Measurements from ENCODE around the gene AASS. TPM values are rescaled to one million over a fixed set of nuclear protein-coding genes. Genes with fewer than 3 reads are reported as not detected.
"Not testable (repeated sequence)": the region's sequence is repeated elsewhere in the genome, so short reads cannot be mapped to it uniquely, and the experiment has no call there.

The AASS gene
- total RNA-seq: 32.4 TPM

GRCh38 chr7:122143751-122144711 is at the start of gene AASS:
Gene AASS, minus strand, starts transcription at chr7:122144249. Its CDS starts 10,523 bp downstream, at chr7:122133726.
- H3K9ac ChIP-seq (ENCODE audit: low read depth in 1 of 3, low read length in 3 of 3): peak within 1 kb of the TSS; percentile 82 to 91 (median 83)
- peak within 1 kb of the TSS; percentile 82 to 89 (median 86) for H3K4me3 ChIP-seq (ENCODE audit: low read length in 3 of 3)
- H3K36me3 ChIP-seq (ENCODE audit: control insufficient read depth in 3 of 3, insufficient read depth in 3 of 3, low read length in 3 of 3): no peaks in the 10 kb centered on the region
- H3K9me3 ChIP-seq (ENCODE audit: control insufficient read depth in 3 of 3, low read length in 3 of 3): no peaks in the 10 kb centered on the region
- H3K4me1 ChIP-seq (ENCODE audit: control insufficient read depth in 3 of 3, insufficient read depth in 3 of 3, low read length in 3 of 3): peaks cover 8 to 18% (median 9%) of the 10 kb centered on the region in 3 donors
- H3K27me3 ChIP-seq (ENCODE audit: control insufficient read depth in 3 of 3, insufficient read depth in 3 of 3, low read length in 3 of 3): no peaks in the 10 kb centered on the region
- H3K27ac ChIP-seq (ENCODE audit: low read depth, low read length): peak within 1 kb of the TSS; percentile 96

GRCh38 chr7:122188785-122189184 is 44.7 kb upstream of the AASS start:
- H3K9me3 ChIP-seq (ENCODE audit: control insufficient read depth in 3 of 3, low read length in 3 of 3): no peaks in the 10 kb centered on the region
- H3K4me1 ChIP-seq (ENCODE audit: control insufficient read depth in 3 of 3, insufficient read depth in 3 of 3, low read length in 3 of 3): no peaks in the 10 kb centered on the region
- H3K36me3 ChIP-seq (ENCODE audit: control insufficient read depth in 3 of 3, insufficient read depth in 3 of 3, low read length in 3 of 3): no peaks in the 10 kb centered on the region
- H3K4me3 ChIP-seq (ENCODE audit: low read length in 3 of 3): no peak overlapping the region
- H3K27me3 ChIP-seq (ENCODE audit: control insufficient read depth in 3 of 3, insufficient read depth in 3 of 3, low read length in 3 of 3): no peaks in the 10 kb centered on the region
- no peak overlapping the region for H3K9ac ChIP-seq (ENCODE audit: low read depth in 1 of 3, low read length in 3 of 3)
- no peak overlapping the region for H3K27ac ChIP-seq (ENCODE audit: low read depth, low read length)

GRCh38 chr7:122183106-122183505 is 39.1 kb upstream of the AASS start:
- Histone ChIP-seq H3K4me3 (ENCODE audit: low read length in 3 of 3) (no peak overlapping the region), H3K36me3 (ENCODE audit: control insufficient read depth in 3 of 3, insufficient read depth in 3 of 3, low read length in 3 of 3) (no peaks in the 10 kb centered on the region), H3K4me1 (ENCODE audit: control insufficient read depth in 3 of 3, insufficient read depth in 3 of 3, low read length in 3 of 3) (no peaks in the 10 kb centered on the region), H3K27ac (ENCODE audit: low read depth, low read length) (no peak overlapping the region), H3K9ac (ENCODE audit: low read depth in 1 of 3, low read length in 3 of 3) (no peak overlapping the region), H3K27me3 (ENCODE audit: control insufficient read depth in 3 of 3, insufficient read depth in 3 of 3, low read length in 3 of 3) (no peaks in the 10 kb centered on the region), H3K9me3 (ENCODE audit: control insufficient read depth in 3 of 3, low read length in 3 of 3) (no peaks in the 10 kb centered on the region)

- no peaks in the 10 kb centered on the region for H3K9me3 ChIP-seq (ENCODE audit: control insufficient read depth in 3 of 3, low read length in 3 of 3)
- no peaks in the 10 kb centered on the region for H3K36me3 ChIP-seq (ENCODE audit: control insufficient read depth in 3 of 3, insufficient read depth in 3 of 3, low read length in 3 of 3)
- H3K27ac ChIP-seq (ENCODE audit: low read depth, low read length): no peak overlapping the region
- H3K4me1 ChIP-seq (ENCODE audit: control insufficient read depth in 3 of 3, insufficient read depth in 3 of 3, low read length in 3 of 3): no peaks in the 10 kb centered on the region
- H3K27me3 ChIP-seq (ENCODE audit: control insufficient read depth in 3 of 3, insufficient read depth in 3 of 3, low read length in 3 of 3): no peaks in the 10 kb centered on the region
- no peak overlapping the region for H3K9ac ChIP-seq (ENCODE audit: low read depth in 1 of 3, low read length in 3 of 3)
- no peak overlapping the region for H3K4me3 ChIP-seq (ENCODE audit: low read length in 3 of 3)
Measured at GRCh38 chr7:122182081-122182480, 38.0 kb upstream of the AASS start.

GRCh38 chr7:122172144-122172543 is 28.1 kb upstream of the AASS start:
- H3K4me1 ChIP-seq (ENCODE audit: control insufficient read depth in 3 of 3, insufficient read depth in 3 of 3, low read length in 3 of 3); H3K9ac ChIP-seq (ENCODE audit: low read depth in 1 of 3, low read length in 3 of 3); H3K27ac ChIP-seq (ENCODE audit: low read depth, low read length); H3K27me3 ChIP-seq (ENCODE audit: control insufficient read depth in 3 of 3, insufficient read depth in 3 of 3, low read length in 3 of 3); H3K4me3 ChIP-seq (ENCODE audit: low read length in 3 of 3); H3K9me3 ChIP-seq (ENCODE audit: control insufficient read depth in 3 of 3, low read length in 3 of 3); H3K36me3 ChIP-seq (ENCODE audit: control insufficient read depth in 3 of 3, insufficient read depth in 3 of 3, low read length in 3 of 3): not testable (repeated sequence)

- Histone ChIP-seq H3K4me3 (ENCODE audit: low read length in 3 of 3) (no peak overlapping the region), H3K27me3 (ENCODE audit: control insufficient read depth in 3 of 3, insufficient read depth in 3 of 3, low read length in 3 of 3) (no peaks in the 10 kb centered on the region), H3K9ac (ENCODE audit: low read depth in 1 of 3, low read length in 3 of 3) (no peak overlapping the region), H3K9me3 (ENCODE audit: control insufficient read depth in 3 of 3, low read length in 3 of 3) (no peaks in the 10 kb centered on the region), H3K4me1 (ENCODE audit: control insufficient read depth in 3 of 3, insufficient read depth in 3 of 3, low read length in 3 of 3) (no peaks in the 10 kb centered on the region), H3K27ac (ENCODE audit: low read depth, low read length) (no peak overlapping the region), H3K36me3 (ENCODE audit: control insufficient read depth in 3 of 3, insufficient read depth in 3 of 3, low read length in 3 of 3) (no peaks in the 10 kb centered on the region)
Measured at GRCh38 chr7:122166740-122167139, 22.7 kb upstream of the AASS start.

- Histone ChIP-seq H3K27me3 (ENCODE audit: control insufficient read depth in 3 of 3, insufficient read depth in 3 of 3, low read length in 3 of 3) (no peaks in the 10 kb centered on the region), H3K36me3 (ENCODE audit: control insufficient read depth in 3 of 3, insufficient read depth in 3 of 3, low read length in 3 of 3) (no peaks in the 10 kb centered on the region), H3K4me3 (ENCODE audit: low read length in 3 of 3) (no peak overlapping the region), H3K9ac (ENCODE audit: low read depth in 1 of 3, low read length in 3 of 3) (no peak overlapping the region), H3K9me3 (ENCODE audit: control insufficient read depth in 3 of 3, low read length in 3 of 3) (no peaks in the 10 kb centered on the region), H3K27ac (ENCODE audit: low read depth, low read length) (no peak overlapping the region), H3K4me1 (ENCODE audit: control insufficient read depth in 3 of 3, insufficient read depth in 3 of 3, low read length in 3 of 3) (no peaks in the 10 kb centered on the region)
Measured at GRCh38 chr7:122166275-122166674, 22.2 kb upstream of the AASS start.

- Histone ChIP-seq H3K4me1 (ENCODE audit: control insufficient read depth in 3 of 3, insufficient read depth in 3 of 3, low read length in 3 of 3) (no peaks in the 10 kb centered on the region), H3K27me3 (ENCODE audit: control insufficient read depth in 3 of 3, insufficient read depth in 3 of 3, low read length in 3 of 3) (no peaks in the 10 kb centered on the region), H3K9me3 (ENCODE audit: control insufficient read depth in 3 of 3, low read length in 3 of 3) (no peaks in the 10 kb centered on the region), H3K36me3 (ENCODE audit: control insufficient read depth in 3 of 3, insufficient read depth in 3 of 3, low read length in 3 of 3) (no peaks in the 10 kb centered on the region), H3K9ac (ENCODE audit: low read depth in 1 of 3, low read length in 3 of 3) (no peak overlapping the region), H3K27ac (ENCODE audit: low read depth, low read length) (no peak overlapping the region), H3K4me3 (ENCODE audit: low read length in 3 of 3) (no peak overlapping the region)
Measured at GRCh38 chr7:122161628-122162027, 17.6 kb upstream of the AASS start.

- Histone ChIP-seq H3K9ac (ENCODE audit: low read depth in 1 of 3, low read length in 3 of 3) (no peak overlapping the region), H3K9me3 (ENCODE audit: control insufficient read depth in 3 of 3, low read length in 3 of 3) (no peaks in the 10 kb centered on the region), H3K4me3 (ENCODE audit: low read length in 3 of 3) (no peak overlapping the region), H3K27me3 (ENCODE audit: control insufficient read depth in 3 of 3, insufficient read depth in 3 of 3, low read length in 3 of 3) (no peaks in the 10 kb centered on the region), H3K27ac (ENCODE audit: low read depth, low read length) (no peak overlapping the region), H3K36me3 (ENCODE audit: control insufficient read depth in 3 of 3, insufficient read depth in 3 of 3, low read length in 3 of 3) (no peaks in the 10 kb centered on the region), H3K4me1 (ENCODE audit: control insufficient read depth in 3 of 3, insufficient read depth in 3 of 3, low read length in 3 of 3) (no peaks in the 10 kb centered on the region)
Measured at GRCh38 chr7:122155566-122155965, 11.5 kb upstream of the AASS start.

GRCh38 chr7:122148878-122149277 is 4.8 kb upstream of the AASS start:
- H3K36me3 ChIP-seq (ENCODE audit: control insufficient read depth in 3 of 3, insufficient read depth in 3 of 3, low read length in 3 of 3): no peaks in the 10 kb centered on the region
- no peak overlapping the region for H3K27ac ChIP-seq (ENCODE audit: low read depth, low read length)

More at GRCh38 chr7:122148878-122149277, 4.8 kb upstream of the AASS start:
- Histone ChIP-seq H3K4me1 (ENCODE audit: control insufficient read depth in 3 of 3, insufficient read depth in 3 of 3, low read length in 3 of 3) (peaks cover 3 to 9% (median 5%) of the 10 kb centered on the region in 3 donors), H3K27me3 (ENCODE audit: control insufficient read depth in 3 of 3, insufficient read depth in 3 of 3, low read length in 3 of 3) (no peaks in the 10 kb centered on the region), H3K9me3 (ENCODE audit: control insufficient read depth in 3 of 3, low read length in 3 of 3) (no peaks in the 10 kb centered on the region), H3K4me3 (ENCODE audit: low read length in 3 of 3) (no peak overlapping the region), H3K9ac (ENCODE audit: low read depth in 1 of 3, low read length in 3 of 3) (no peak overlapping the region)

All from skeletal muscle tissue (tissue), 4 donors.